HG03103 (cell line): ENCODE results near the gene SMC2.

ENCODE experiments used
- ATAC-seq: cut with Tn5 transposase; IDR thresholded peaks from one replicate; pipeline ENCODE4 v1.9.1; 2021; ENCODE audit warnings: low read depth; ENCODE audit not compliant: unreplicated experiment

SMC2 gene

DNA sequence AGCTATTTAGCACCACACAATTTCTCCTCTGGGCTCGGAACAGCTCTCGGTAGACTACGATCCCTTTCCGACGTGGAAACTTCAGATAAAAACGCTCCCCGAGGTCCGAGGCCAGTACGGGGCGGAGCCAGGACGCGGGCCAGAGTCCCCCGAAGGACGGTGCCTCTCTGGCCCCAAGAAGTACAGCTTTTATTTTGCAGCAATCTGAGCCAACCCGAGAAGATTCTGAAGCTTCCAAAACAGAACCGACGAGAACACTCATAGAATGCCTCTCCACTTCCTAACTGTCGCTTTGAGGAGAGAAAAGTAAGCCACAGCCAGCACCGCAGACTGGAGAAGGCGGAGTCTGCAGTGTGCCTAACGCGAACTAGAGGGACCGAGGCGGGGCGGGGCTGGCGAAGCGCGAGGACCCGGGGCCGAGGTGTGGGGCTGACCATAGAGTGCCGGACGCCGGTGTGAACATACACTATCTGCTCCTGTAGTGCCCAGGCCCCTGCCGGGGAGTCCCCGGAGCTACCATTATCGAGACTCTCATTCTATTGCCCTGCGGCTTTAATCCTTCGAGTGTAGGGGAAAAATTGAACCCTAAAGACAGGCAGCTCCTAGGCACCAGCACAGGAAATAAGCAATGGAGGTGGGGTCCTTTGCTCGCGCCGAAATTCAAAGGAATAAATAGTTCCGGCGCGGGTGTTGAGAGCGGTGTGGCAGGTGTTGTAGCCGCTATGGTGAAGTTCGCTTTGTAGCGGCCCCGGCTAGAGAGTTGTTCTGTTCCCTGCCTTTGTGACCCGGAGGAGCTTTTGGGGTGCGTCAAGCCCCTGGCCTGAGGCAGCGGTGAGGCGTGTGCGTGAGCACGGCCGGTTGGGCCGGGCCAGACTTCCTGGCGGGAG lies at the start of gene SMC2:
TSS of gene SMC2 (plus strand) at position 663 of the 887 bp plus-strand sequence. CDS start 1,076 bp downstream, outside the sequence.
- ATAC-seq: peak; percentile 77

GRCh38 chr9:104068546-104068945 lies 25.6 kb upstream of the SMC2 start:
- no peak for ATAC-seq

DNA sequence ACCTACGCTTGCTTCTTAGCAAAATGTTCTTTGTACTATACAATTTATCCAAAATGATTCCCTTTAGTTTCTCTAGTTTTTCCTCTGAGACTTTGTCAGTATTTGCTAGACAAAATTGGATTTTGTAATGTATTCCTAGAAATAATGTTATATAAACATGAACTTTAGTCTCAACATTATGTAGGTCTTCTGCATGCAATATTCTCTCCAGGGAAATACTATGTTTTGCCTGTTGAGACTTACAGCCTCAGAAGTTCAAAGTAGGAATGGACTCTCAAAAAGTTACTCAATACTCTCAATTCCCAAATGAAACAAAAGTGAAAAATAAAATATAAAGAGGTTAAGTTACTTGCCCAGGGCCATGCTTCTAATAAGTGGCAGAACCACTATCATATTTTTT lies 24.8 kb upstream of the SMC2 start:
- ATAC-seq: no peak

DNA sequence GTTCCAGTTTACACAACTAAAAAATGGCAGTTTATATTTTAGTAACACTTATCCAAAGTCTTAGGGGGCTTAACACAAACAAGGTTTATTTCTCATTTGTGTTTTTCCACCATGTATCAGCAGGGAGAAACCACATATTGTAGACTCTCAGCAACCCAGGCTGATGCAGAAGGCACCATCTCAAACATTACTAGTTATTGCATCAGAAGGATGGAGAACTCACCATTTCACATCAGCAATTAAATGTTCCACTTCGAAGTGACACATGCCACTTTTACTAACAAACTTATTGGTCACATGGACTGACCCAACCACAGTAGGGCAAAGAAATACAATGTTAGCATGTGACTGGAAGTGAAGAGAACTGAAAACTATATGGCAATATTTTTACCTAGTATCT lies 22.5 kb upstream of the SMC2 start:
- no peak for ATAC-seq

DNA sequence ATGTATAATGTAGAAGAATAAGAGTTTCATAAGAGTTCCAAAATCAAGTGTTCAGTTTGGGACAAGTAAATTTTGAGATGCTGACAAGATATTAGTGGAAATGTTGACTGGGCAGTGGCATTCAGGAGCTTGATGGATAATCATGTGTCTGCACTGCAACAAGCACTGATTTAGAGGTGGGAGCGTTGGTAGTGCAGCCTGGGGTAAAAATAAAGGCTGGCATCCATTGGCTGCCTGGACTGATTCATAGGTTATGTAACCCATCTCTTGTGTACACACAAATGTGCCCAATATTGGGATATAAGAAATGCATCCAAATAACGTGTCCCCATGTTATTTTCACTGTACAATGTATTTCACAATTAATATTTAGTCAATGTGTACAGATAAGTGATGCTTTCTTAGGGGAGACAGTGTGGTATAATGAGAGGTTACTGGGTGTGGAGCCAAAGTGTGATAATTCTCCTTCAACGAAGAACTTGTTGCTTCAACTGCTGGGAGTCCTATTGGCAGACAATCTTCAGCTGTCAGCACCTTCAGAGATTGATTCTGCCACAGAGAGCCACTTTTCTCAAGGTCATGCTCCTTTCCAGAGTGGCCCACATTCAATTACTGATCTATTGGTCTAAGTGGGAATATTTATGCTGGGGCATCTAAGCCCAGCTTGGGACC lies 20.9 kb upstream of the SMC2 start:
- ATAC-seq: no peak

DNA sequence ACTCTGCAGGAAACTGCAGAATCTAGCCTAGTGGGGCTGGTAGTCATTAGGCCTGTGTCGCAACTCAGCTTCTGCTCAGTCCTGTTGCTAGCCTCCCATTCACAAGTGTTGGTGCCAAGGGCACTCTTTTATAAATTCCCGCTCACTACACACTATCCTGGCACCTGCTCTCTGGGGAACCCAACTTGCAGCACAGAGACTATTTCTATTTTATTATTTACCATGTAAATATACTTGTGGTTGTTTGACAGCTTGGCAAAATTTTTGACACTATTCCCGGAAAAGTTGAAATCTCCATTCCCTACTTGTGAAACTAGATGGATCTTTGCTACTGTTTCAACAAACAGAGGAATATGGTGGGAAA lies 20.4 kb upstream of the SMC2 start:
- ATAC-seq: no peak

GRCh38 chr9:104074876-104075275 lies 19.2 kb upstream of the SMC2 start:
- no peak for ATAC-seq

GRCh38 chr9:104075801-104076753 lies 18.0 kb upstream of the SMC2 start:
- no peak for ATAC-seq

DNA sequence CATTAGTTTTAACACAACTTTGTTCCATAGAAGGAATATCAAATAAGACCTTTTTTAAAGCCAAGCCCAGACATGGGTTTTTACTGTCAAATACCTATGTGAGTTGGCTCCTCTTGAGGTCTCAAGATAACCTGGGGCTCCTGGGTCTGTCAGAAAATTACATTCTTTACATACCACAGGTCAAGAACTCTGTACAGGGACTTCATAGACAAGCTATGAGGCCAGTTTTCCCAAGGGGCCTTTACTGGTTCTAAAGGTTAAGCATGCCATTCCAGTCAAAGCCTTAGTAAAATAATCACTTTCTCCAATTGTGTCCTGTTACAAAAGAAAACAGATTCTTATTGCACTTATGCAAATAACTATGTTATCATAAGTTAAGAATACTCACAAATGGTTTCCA lies 15.5 kb upstream of the SMC2 start:
- no peak for ATAC-seq

GRCh38 chr9:104080983-104081382 lies 13.1 kb upstream of the SMC2 start:
- no peak for ATAC-seq

DNA sequence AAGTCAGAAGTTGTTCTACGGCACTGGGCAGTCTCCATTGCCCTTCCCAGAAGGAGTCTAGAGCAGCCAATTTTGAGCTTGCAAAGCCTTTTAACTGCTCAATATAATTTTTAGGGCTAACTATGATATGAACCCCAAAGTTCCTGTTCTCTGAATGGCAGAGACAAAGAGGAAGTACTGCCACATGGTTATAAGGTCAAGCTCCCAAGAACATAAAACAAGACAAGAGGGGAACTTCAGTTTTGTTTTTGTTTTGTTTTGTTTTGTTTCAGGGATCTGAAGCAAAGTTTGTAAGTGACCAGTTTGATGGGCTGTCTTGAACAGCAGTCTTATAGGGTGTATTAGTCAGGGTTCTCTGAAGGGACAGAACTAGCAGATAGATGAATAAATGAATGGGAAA lies 11.9 kb upstream of the SMC2 start:
- ATAC-seq: no peak

DNA sequence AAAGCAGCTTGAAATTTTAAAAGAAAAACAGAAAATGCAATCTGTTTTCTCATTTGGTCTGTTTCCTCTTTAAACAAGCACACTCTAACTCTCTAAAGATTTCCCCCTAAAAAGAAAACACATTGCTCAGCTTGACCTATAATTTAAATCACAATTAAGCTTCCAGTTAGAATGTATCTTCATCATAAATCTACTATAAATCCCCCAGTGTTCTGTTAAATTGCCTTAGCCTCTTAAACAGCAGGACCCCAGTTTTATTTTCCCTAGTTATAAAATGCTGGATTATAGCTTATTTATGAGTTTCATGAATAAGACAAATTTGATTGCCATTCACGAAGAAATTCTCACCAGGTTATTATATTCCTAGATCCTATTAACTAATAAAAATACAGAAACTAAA lies 8.6 kb upstream of the SMC2 start:
- no peak for ATAC-seq

GRCh38 chr9:104087894-104088293 lies 6.2 kb upstream of the SMC2 start:
- ATAC-seq: no peak

DNA sequence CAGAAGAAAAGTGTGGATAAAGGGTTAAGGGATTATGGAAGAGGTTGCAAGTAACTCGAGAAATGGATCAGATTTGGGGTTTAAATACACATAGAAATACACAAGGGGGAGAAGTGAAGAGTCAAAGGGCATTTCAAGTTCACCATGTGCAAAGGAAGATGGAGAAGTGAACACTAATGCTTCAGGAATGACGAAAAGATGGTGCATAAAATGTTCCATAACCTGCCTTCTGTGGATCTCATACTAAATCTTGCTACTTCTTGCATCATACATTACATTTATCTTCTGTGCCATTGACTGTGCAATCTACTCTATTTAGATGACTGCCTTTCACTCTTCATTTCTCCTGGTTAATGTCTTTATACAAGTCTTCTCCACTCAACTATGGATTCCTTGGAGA lies 5.7 kb upstream of the SMC2 start:
- ATAC-seq: no peak

GRCh38 chr9:104090578-104090977 lies 3.5 kb upstream of the SMC2 start:
- no peak for ATAC-seq

GRCh38 chr9:104091116-104091515 lies 3.0 kb upstream of the SMC2 start:
- no peak for ATAC-seq

DNA sequence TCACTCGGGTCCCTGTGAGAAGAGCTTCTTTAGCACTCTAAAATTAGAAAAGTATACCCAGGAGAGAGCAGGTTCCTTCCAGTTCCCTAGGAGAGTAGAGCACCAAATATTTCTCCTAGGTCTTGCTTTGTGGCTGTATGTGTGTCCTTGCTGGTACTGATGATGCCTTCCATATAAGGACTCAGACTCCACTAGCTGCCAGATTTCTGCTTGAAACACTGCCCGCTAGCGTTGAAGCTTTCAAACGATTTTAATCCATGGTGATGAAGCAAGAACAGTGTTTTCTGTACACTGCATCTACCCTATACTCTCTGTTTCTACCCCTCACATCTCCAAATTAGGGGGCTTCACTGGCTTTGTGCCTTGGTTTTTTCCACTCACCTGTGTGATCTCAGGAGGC lies 2.4 kb upstream of the SMC2 start:
- ATAC-seq: peak; percentile 33

DNA sequence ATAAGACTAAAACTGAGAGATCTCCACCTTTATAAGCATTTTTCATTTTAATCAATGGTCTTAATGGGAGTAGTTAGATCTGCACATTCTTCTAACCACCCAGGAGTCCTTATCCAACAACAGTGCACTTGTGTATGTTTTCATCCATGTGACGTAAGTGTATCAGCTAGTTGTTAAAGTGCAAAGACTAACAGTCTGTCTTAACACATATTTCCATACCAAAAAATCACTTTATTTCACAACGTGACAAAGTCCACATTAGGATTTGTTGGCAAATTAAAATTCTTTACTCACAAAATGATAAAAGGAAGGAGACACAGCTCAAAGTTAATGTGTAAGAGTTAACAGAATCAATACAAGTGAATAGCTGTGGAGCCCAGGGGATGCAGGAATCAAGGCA lies 1.9 kb upstream of the SMC2 start:
- no peak for ATAC-seq

DNA sequence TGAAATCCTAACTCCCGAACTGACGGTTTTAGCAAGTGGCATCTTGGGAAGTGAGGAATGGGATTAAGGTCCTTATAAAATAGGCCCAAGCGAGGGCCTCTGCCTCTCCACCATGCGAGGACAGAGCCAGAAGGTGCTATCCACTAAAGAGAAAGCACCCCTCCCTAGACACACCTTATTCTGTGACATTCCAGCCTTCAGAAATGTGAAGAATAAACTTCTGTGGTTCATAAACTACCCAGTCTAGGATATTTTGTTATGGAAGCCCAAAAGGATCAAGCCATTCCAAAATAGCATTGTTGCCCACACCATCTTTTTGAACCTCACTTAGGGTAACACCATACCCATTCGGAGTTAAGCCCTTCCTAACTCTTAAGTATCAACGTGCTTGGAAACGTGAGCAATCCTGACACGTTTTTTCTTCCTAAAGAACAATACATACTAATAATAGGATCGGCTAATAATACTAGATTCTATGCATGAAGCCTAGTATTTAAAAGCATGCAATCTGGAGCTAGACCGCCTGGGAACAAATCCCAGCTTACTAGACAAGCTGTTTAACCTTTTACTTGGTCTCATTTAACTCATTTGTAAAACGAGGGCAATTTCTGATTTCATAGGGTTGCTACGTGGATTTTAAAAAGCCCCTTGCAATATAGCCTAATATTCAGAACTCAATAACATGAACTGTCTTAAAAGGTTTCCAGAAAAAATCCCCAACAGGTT lies 1.1 kb upstream of the SMC2 start:
- ATAC-seq: no peak

DNA sequence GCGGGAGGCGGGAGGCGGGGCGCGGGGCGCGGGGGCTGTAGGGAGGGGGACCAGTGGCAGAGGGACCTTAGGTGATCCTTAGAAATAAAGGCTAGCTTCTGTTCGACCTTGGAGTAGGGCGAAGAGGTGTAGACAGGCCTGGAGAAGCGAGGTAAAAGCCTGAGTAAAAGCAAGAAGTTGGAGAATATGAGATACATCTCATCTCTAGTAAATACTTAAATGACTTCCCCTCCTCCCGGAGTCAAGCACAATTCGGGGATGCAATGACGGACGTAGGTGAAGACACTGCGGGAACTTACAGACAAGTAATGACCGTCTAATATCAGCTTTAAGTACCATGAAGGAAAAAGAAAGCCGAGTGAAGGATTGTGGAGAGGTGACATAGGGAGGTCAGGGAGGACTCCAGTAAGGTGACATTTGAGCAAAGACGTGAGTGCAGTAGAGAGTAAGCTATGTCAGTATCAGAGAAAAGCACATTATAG lies 466 bp downstream of the SMC2 start:
- ATAC-seq: peak; percentile 1
